Measurements from ENCODE around the gene HSF4. TPM values are rescaled to one million over a fixed set of nuclear protein-coding genes. Genes with fewer than 3 reads are reported as not detected.

Gene HSF4
- total RNA-seq, 1 donor from 2014 or later, result 19.0 TPM

DNA sequence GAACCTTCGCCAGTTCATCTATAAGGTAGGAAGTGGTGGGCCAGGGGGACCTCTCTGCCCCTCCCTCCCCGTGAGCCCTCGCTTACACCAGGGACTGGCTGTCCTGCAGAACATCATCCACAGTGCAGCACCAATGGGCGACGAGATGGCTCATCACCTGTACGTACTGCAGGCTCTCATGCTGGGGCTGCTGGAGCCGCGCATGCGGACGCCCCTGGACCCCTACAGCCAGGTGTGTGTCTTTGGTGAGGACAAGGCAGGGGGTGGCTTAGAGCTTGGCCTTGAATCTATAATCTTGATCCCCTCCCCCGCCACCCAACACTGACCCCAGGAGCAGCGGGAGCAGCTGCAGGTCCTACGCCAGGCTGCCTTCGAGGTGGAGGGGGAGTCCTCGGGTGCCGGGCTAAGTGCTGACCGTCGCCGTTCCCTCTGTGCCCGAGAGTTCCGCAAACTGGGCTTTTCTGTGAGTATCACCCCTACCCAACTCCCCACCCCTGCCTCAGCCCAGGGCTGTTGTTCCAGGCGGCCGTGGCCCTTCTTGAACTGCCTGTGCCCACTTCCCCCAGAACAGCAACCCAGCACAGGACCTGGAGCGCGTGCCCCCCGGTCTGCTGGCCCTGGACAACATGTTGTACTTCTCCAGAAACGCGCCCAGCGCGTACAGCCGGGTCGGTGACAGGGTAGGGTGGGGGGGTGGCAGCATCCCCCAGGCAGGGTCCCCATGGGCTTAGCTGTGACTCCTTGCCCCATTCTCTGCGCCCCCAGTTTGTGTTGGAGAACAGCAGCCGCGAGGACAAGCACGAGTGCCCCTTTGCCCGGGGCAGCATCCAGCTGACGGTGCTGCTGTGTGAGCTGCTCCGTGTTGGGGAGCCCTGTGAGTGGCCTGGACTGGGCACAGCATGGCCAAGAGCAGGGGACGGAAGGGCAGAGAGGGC is 37.1 kb downstream of the HSF4 start:
- TF ChIP-seq, protein P1, sequence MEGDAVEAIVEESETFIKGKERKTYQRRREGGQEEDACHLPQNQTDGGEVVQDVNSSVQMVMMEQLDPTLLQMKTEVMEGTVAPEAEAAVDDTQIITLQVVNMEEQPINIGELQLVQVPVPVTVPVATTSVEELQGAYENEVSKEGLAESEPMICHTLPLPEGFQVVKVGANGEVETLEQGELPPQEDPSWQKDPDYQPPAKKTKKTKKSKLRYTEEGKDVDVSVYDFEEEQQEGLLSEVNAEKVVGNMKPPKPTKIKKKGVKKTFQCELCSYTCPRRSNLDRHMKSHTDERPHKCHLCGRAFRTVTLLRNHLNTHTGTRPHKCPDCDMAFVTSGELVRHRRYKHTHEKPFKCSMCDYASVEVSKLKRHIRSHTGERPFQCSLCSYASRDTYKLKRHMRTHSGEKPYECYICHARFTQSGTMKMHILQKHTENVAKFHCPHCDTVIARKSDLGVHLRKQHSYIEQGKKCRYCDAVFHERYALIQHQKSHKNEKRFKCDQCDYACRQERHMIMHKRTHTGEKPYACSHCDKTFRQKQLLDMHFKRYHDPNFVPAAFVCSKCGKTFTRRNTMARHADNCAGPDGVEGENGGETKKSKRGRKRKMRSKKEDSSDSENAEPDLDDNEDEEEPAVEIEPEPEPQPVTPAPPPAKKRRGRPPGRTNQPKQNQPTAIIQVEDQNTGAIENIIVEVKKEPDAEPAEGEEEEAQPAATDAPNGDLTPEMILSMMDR (IDR thresholded peaks at IDR 0.05), result no peak
- H3K27me3 Mint-ChIP-seq (ENCODE audit: low read depth), result no peaks in the 10 kb centered on the region
- no peak overlapping the region for H3K27ac Mint-ChIP-seq (ENCODE audit: unreplicated experiment)
- peaks cover 9% of the 10 kb centered on the region for H3K4me1 Mint-ChIP-seq (ENCODE audit: low read depth)
- no peaks in the 10 kb centered on the region for H3K9me3 Mint-ChIP-seq (ENCODE audit: low read depth)
- no peak overlapping the region for H3K4me3 Mint-ChIP-seq (ENCODE audit: unreplicated experiment)
- DNase-seq (ENCODE audit: low spot score), result no peak
- H3K36me3 Mint-ChIP-seq (ENCODE audit: low read depth), result peaks cover 9% of the 10 kb centered on the region

GRCh38 chr16:67202426-67202825 is 37.9 kb downstream of the HSF4 start:
- TF ChIP-seq, protein P1 (IDR thresholded peaks at IDR 0.05), result no peak
- Mint-ChIP-seq H3K27me3 (ENCODE audit: low read depth) (no peaks in the 10 kb centered on the region), H3K36me3 (ENCODE audit: low read depth) (peaks cover 4% of the 10 kb centered on the region), H3K4me3 (ENCODE audit: unreplicated experiment) (no peak overlapping the region), H3K9me3 (ENCODE audit: low read depth) (no peaks in the 10 kb centered on the region), H3K4me1 (ENCODE audit: low read depth) (peaks cover 12% of the 10 kb centered on the region), H3K27ac (ENCODE audit: unreplicated experiment) (no peak overlapping the region)
- no peak for DNase-seq (ENCODE audit: low spot score)

DNA sequence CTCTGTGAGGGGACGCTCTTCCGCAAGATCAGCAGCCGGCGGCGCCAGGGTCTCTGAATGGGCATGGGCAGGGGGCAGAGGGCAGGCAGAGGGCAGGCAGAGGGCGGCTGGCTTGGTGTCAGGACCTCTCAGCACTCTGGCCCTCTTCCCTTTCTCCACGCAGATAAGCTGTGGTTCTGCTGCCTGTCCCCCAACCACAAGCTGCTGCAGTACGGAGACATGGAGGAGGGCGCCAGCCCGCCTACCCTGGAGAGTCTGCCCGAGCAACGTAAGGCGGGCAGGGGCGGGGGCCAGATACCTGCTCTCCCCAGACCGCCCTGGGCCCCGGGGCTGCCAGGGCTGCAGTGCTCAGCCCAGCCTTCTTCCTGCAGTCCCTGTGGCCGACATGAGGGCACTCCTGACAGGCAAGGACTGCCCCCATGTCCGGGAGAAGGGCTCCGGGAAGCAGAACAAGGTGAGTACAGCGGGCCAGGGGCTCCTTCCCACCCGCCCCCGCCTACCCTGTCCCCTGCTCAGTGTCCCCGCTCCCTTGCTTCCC is 38.5 kb downstream of the HSF4 start:
- Mint-ChIP-seq H3K9me3 (ENCODE audit: low read depth) (no peaks in the 10 kb centered on the region), H3K36me3 (ENCODE audit: low read depth) (peaks cover 3% of the 10 kb centered on the region), H3K27me3 (ENCODE audit: low read depth) (no peaks in the 10 kb centered on the region), H3K27ac (ENCODE audit: unreplicated experiment) (no peak overlapping the region), H3K4me1 (ENCODE audit: low read depth) (peaks cover 16% of the 10 kb centered on the region), H3K4me3 (ENCODE audit: unreplicated experiment) (no peak overlapping the region)
- DNase-seq (ENCODE audit: low spot score), result no peak
- TF ChIP-seq, protein P1 (IDR thresholded peaks at IDR 0.05), result no peak

DNA sequence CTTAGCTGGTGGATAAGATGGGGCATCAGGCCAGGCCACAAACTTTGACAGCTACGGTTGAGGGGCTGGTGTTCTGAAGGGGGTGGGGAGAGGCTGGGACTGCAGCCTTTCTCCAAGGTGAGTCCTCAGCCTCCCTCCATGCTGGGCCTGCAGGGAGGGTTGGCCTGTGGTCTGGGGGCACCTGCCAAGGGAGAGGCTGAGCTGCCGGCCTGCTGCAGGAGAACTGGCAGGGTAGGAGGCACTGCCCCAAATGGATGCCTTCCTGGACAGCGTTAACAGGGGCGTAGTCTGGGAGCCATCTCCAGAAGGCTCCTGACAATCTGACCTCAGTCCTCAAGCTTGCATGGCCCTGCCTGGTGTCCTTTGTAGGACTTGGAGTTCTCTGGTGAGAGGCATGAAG is 39.5 kb downstream of the HSF4 start:
- Mint-ChIP-seq H3K4me3 (ENCODE audit: unreplicated experiment) (no peak overlapping the region), H3K36me3 (ENCODE audit: low read depth) (no peaks in the 10 kb centered on the region), H3K27ac (ENCODE audit: unreplicated experiment) (no peak overlapping the region), H3K27me3 (ENCODE audit: low read depth) (no peaks in the 10 kb centered on the region), H3K4me1 (ENCODE audit: low read depth) (peaks cover 13% of the 10 kb centered on the region), H3K9me3 (ENCODE audit: low read depth) (no peaks in the 10 kb centered on the region)
- TF ChIP-seq, protein P1 (IDR thresholded peaks at IDR 0.05), result no peak
- no peak for DNase-seq (ENCODE audit: low spot score)

GRCh38 chr16:67206129-67206837 is 41.7 kb downstream of the HSF4 start:
- no peak for DNase-seq (ENCODE audit: low spot score)
- Mint-ChIP-seq H3K9me3 (ENCODE audit: low read depth) (no peaks in the 10 kb centered on the region), H3K27me3 (ENCODE audit: low read depth) (no peaks in the 10 kb centered on the region), H3K4me3 (ENCODE audit: unreplicated experiment) (no peak overlapping the region), H3K4me1 (ENCODE audit: low read depth) (peaks cover 13% of the 10 kb centered on the region), H3K36me3 (ENCODE audit: low read depth) (peaks cover 2% of the 10 kb centered on the region), H3K27ac (ENCODE audit: unreplicated experiment) (no peak overlapping the region)
- TF ChIP-seq, protein P1 (IDR thresholded peaks at IDR 0.05), result no peak
